NOMO-1 (cell line): ENCODE data around the gene STX11.

Experiments used
- DNase-seq, 2 experiments: peaks; one replicate each; lab custom pipeline; 2025; ENCODE audit not compliant: unreplicated experiment in 2 of 2; lab: John Stamatoyannopoulos, UW

The STX11 gene

DNA sequence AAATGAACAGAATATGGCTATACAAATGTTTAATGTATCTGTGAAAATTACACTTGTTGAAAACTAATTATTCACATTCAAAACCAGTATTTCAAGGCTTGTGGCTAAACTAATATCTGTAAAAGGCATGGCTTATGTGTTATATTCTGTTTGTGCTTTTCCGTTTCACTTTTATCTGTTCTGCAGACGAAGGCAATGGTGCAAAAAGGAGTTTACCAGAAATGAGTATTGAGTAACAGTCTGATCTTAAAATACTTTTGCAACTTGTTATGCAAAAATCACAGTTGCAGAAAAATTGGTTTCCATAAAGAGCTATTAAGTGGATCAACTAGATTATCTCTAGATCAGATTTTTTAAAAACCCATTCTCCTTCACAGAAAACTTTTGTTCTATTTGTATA is 9.4 kb upstream of the STX11 start:
- DNase-seq = peak in 1 of 2 experiments; percentile 43

DNA sequence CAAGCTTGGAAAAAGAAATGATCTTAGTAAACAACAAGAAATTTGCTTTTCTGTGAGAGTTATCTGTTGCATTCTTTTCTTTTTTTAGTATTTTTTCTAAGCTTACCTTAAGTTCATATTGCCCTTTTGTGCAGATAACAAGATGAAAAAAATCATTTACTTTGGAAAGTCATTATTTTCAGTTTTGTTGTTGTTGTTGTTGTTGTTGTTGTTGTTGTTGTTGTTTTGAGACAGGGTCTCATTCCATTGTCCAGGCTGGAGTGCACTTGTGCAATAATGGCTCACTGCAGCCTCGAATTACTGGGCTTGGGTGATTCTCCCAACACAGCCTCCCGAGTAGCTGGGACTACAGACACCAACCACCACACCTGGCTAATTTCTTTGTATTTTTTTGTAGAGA is 8.8 kb upstream of the STX11 start:
- DNase-seq = no peak

DNA sequence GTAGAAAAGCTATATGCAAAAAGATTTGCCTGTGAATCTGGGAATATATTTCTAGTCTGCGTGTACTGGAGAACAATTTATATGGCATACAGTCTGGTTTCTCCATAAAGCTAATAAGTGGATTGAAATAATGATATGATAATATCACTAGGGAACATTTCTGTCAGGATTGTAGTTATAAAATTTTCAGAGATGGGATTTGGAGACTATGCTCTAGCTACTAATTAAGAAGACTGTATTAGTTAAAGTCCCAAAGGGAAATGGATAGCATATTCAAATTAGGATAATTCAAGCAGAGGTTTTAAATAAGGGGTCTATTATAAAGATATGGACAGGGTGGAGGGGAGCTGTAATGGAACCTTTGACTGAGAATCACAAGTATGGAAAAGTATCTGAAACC is 7.2 kb upstream of the STX11 start:
- no peak for DNase-seq

DNA sequence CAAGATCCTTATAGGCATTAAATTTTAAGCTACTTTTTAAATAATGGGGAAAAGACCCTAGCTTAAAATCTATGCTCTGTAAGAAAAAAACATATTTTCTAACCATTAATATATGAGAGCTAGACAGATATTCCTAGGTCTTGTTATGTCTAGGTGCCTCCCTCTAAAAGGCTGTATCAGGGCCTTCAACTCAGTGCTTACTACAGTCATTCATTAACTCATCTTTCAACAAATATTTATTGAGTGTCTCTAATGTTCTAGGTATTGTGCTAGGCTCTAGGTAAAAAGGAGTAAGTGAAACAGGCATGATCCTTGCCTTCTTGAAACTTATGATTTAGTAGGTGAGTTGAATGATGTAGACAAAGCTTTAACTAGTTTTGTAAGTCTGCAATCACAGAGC is 6.4 kb upstream of the STX11 start:
- no peak for DNase-seq

DNA sequence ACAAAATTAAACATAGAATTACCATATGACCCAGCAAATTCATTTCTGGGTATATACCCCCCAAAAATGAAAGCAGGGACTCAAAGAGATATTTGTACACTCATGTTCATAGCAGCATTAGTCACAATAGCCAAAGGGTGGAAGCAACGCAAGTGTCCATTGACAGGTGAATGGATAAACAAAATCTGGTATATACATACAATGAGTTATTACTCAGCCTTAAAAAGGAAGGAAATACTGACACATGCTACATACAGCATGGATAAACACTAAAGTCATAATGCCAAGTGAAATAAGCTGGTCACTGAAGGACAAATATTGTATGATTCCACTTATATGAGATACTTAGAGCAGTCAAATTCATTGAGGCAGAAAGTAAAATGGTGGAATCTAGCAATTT is 5.3 kb upstream of the STX11 start:
- no peak for DNase-seq

DNA sequence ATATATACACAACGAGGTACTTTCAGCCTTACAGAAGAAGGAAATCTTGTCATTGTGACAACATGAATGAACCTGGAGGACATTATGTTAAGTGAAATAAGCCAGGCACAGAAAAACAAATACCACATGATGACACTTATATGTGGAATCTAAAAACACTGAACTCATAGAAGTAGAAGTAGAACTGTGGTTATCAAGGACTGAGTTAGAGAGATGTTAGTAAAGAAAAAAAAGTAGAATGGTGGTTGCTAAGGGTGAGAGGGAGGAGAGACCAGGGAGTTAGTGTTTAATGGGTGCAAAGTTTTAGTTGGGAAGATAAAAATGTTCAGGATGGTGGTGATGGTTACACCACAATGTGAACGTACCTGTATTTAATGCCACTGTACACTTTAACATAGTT is 4.8 kb upstream of the STX11 start:
- DNase-seq = no peak

DNA sequence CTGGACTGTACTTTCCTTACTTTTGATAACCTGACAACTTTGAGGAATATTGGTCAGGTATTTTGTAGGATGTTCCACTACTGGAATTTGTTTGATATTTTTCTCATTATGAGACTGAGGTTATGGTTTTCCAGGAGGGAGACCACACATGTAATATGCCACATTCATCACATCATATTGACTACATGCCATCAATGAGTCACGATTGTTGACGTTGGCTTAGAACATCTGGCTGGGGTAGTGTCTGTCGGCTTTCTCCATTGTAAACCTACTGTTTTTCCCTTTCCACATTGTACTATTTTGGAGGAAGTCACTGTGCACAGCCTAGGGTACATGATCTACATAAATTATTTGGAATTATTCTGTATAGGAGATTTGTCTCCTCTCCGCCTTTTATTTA is 1.4 kb upstream of the STX11 start:
- no peak for DNase-seq

DNA sequence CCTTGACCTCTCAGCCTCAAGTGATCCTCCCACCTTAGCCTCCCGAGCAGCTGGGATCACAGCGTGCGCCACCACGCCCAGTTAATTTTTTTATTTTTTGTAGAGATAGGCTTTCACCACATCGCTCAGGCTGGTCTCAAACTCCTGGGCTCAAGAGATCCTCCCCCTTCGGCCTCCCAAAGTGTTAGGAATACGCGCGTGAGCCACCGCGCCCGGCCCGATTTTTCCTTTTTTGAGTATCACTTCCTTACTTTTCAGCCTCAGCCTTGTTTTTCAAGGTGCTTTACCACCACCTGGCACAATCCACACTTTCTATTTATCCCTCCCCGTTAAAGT is 791 bp upstream of the STX11 start:
- no peak for DNase-seq

DNA sequence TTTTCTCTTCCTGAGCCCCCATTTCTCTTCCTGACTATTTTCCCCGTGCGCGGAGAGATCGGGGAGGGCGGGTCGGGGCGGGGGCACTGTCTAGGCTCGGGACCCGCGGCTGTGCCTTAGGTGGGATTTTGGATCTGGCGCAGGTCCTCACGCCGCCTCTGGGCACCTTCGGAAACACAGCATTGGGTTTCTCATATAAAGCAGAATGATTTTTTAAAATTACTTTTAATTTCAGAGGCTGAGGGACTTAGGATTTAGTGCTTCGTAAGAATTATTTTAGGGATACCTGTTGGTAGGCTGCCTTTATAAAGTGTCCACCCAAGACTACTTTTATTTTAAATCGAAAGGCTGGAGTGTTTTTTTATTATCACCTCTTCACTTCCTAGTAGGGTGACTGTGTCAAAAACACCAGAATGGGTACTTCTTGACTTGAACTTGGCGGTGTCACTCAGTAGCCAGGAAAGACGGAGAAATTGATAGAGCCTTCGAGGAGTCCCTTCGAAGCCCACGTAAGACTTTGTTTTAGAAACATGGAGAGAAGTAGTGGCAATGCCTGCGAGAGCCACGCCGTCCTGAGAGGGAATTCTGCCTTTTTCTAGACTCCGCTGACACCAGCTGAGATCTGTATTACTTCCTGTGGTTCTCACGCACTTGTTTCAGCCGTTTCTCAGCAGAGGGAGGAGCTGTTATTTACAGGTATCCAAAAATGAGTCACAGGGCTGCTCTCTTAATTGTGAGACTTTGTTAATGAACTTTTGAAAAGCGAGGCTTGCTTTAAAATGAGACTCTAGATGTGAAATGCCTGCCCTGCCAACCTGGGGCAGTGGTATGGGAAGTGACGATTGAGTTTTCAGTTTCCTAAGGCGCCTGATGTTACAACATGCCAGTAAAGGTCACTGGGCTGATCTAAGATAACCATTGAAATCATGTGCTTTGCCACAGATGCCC is 667 bp downstream of the STX11 start:
- peak; percentile 64 to 83 for DNase-seq

DNA sequence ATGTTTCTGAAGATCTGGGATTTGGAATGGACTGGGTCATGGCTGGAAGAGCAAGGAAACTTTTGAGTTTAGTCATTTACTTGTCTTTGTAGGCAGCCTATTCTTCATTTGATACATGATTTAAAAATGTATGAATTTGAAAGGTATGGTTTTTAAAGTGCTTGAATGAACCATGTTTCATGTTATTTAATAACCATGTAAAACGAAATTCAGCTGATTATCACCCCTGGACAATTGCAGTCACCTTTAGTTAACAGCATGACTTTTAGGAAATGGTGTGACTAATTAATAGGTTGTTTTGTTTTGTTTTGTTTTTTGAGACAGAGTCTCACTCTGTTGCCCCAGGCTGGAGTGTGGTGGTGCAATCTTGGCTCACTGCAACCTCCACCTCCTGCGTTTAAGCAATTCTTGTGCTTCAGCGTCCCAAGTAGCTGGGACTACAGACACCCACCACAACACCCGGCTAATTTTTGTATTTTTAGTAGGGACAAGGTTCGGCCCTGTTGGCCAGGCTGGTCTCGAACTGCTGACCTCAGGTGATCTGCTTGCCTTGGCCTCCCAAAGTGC is 2.1 kb downstream of the STX11 start:
- peak; percentile 16 to 56 for DNase-seq

DNA sequence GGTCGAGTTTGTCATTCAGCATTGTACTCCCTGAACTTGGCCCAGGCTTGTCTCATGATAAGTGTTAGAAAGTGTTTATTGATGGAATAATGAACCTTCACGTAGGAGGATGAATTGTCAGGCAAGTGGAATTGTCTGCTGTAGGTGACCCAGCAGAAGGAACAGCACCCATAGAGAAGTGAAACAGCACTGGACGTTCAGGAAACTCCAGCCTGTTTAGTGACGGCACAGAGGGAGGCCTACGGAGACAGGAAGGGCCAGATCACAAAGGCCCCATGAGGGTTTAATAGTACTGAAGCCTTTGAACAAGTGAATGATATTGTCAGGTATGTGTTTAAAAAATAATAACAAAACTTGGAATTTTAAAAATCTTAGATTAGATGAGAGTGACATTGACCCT is 2.9 kb downstream of the STX11 start:
- DNase-seq = peak in 1 of 2 experiments; percentile 49

DNA sequence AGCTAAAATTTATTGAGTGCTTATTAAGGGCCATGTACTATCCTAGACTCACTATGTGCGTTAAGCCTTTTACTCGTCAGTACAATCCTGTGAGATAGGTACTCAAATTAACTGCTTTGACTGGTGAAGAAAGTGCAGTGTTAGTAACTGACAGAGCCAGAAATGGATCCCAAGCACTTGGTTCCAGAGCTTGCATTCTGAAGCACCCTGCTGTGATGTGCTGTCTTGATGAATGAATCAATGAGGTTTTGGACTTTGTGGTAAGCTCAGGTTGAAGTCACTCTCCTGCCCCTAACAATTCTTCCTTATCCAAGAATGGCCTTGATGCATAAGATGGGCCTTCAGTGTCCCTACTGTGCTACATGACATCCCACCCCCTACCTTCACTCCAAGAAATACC is 3.7 kb downstream of the STX11 start:
- no peak for DNase-seq

DNA sequence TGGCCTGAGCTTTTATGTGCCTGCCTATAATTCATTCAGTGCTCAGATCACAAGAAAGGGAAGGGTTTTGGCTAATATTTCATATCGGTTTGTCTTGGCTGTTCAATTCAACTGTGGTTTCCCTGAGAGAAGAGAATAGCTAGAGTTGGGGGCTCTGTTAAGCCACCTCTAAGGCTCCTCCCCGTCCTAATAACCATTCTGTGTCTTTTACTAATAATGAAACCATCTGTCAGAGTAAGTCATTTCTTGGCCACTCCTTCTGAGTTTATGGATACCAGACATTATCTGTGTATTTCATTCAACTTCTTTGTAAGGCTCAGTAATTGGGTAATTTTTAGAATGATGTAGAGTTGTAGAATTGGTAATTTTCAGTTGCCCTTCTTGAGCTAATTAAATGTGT is 5.2 kb downstream of the STX11 start:
- no peak for DNase-seq

DNA sequence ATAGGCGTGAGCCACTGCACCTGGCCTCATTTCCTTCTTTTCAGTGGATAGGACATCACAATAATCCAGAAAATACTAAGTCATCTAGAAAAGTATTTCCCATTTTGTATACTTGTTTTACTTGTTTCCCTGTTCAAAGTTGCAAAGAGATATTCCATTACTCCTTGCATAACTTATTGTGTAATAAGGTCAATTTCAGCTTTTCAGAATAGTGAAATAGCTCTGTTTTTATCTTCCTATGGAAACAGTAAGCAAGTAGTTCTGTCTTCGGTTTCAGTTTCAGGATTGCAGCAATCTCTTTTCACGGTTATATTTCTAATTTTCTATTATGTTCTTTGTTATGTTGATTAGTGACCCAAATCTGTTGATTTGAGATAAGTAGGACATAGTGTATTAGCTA is 6.0 kb downstream of the STX11 start:
- DNase-seq = peak; percentile 29 to 94

DNA sequence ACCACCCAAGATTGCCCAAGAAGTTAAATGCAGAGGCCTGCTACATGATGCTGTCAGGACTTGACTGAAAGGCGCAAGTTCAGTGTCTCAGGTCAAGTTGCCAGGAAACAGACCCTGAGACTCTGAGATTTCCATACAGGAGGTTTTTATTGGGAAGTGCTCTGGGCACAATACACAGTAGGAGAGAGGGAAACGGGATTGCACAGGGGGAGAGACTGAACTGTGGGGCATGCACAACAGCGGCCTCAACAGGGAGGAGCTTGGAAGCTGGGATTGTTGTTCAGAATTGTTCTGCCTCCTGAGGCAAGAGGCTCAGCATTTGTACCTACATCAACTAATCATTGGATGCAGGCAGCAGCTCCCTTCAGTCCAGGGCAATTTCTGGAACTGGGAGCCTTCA is 6.7 kb downstream of the STX11 start:
- no peak for DNase-seq

DNA sequence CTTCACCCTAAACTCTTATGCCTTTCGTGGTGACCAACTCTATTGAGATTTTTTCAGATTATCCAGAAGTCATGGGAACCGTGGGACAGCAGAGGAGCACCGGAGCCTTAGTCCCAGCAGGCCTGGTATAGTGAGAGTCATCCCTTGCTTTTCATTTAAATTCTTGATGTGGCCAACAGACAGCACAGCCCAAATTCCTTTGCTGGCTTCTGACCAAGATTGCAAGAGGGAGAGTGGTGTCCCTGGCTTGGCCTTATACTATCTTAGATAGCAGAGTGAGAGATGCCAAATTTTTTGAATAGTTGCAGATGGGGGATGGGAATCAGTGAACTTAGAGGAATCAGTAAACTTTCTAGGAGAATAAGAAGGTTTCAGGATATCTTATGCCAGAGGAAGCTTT is 7.8 kb downstream of the STX11 start:
- DNase-seq = no peak

DNA sequence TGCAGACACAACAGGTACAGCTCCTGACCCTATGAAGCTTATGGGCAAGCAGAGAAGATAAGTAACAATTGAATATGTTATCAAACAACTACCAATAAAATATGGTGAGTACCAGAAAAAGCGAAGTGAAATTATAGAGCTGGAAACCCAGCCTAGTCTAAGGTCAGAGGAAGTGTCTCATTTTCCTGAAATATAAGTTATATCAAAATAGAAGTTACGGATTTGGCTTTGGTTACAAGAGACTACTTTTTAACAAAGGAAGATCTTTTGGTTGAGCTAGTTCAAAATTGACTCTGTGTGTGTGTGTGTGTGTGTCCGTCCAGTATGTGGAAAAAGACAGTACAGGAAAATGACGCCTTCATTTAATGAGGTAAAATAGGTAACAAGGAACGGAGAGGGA is 8.9 kb downstream of the STX11 start:
- DNase-seq = peak in 1 of 2 experiments; percentile 56

DNA sequence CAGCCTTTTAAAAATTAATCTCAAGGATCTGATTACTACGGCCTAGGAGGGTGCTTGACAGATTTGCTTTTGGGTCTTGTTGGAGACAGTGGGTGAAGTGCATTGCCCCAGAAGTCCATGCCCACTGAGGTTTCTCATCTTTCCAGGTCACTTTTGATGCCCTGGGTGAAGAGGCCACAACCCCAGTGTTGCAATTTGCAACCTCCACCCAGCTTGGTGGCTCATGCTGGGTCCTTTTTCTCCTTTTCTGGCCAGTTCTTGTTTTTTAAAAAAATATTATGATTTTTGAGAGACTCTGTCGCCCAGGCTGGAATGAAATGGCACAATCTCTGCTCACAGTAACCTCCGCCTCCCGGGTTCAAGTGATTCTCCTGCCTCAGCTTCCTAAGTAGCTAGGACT is 9.4 kb downstream of the STX11 start:
- DNase-seq = peak in 1 of 2 experiments; percentile 19

DNA sequence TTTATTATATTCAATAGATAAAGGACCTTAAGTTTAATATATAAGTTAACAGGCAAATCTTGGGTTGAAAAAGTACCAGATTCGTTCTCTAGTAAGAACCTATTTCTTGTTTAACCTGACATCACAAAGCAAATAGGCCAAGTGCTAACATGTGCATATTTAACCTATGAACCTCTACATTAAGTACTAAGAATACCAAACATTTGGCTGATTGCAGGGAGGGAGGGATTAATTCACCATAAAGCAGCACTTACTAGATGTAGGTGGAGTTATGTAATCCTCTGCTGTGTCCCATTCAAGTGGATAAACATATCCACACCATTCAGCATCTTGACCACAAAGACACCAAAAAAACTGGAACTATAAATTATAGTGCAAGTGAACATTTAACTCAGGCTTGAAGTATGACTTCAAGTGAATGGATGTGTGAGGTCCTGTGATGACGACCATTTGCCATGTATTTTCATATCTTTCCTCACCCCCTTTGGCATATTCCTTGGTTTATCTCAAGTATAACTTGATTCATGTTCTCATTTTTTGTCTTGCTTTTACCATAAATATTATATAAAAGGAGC is 10.2 kb downstream of the STX11 start:
- peak in 1 of 2 experiments; percentile 9 for DNase-seq

DNA sequence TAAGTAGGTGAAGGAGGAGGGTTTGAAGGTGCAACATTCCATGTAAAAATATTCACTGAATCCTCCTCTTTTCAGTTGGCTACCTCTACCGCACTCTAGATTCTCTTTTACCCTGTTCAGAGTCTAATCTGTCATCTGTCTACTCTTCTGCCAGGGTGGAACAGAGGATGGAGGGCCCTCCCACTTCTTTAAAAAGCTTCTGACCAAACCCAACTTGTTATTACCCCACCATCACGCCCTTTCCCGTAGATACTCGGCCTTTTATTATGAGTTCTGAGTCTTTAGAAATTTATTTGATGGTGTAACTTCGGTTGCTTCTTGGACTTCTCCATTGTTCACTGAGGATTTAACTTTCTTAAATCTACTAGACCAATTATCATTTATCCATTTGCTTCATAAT is 11.7 kb downstream of the STX11 start:
- peak; percentile 61 to 64 for DNase-seq

DNA sequence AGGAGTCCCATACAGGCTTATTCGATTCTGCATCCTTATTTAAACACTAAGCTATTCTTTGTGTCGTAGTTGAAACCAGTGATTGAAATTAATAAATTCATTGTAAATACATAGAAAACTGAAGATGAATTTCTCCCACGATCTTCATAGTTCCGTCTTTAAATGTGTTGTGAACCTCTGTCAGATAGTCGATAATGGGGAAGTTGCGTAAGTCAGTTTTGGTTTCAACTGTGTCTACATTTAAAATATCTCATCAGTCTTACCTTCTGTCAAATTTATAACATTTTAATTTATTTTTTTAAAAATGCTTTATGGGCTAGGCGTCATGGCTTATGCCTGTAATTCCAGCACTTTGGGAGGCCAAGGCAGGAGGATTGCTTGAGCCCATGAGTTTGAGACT is 12.7 kb downstream of the STX11 start:
- peak; percentile 44 to 91 for DNase-seq

DNA sequence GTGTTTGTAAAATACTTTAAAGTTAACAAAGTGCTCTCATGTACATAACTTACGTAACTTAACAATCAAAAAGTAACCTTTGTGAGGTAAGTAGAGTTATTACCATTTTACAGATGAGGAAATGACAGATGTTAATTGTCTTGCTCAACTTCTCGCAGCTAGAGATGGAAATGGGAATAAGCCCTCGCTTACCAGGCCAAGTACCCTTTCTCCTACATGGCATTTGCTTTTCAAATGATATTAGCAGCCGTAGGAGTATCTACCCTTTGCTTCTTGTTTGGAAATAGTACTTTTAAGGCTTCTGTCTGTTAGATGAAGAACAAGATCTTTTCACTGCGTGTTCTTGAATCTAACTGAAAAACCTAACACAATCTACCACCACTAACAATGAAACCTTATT is 15.5 kb downstream of the STX11 start:
- DNase-seq = peak in 1 of 2 experiments; percentile 25
